HL-60 (cell line): ENCODE data around the gene IGF1.

Experiments used
- DNase-seq, 2 experiments: peaks; one replicate each; pipeline ENCODE4 v3.0.0-alpha.2; 2010 to 2020; ENCODE audit warnings: low read depth in 1 of 2, low spot score in 1 of 2
- H3K27ac ChIP-seq: fragments of 250-450 bp; sonication (Bioruptor Pico); replicated peaks from 2 replicates; pipeline ENCODE4 v1.5.1; 2020; ENCODE audit warnings: mild to moderate bottlenecking, moderate library complexity
- H3K27me3 ChIP-seq: fragments of 250-450 bp; sonication (Bioruptor Pico); 2 replicates; pipeline ENCODE4 v1.5.1; 2021; ENCODE audit warnings: mild to moderate bottlenecking, moderate library complexity; ENCODE audit not compliant: insufficient read depth, poor library complexity, severe bottlenecking
- H3K4me3 ChIP-seq: replicated peaks from 2 replicates; pipeline ENCODE4 v1.5.1; 2011; ENCODE audit warnings: mild to moderate bottlenecking, control low read depth, low read length; ENCODE audit not compliant: insufficient read depth
- GABPA ChIP-seq: IDR thresholded peaks from 2 replicates; pipeline ENCODE4 v1.6.1; 2012; ENCODE audit warnings: low read depth
- POLR2AphosphoS5 ChIP-seq: IDR thresholded peaks from 2 replicates; pipeline ENCODE4 v1.6.1; 2012; ENCODE audit warnings: low read depth
- SPI1 ChIP-seq: IDR thresholded peaks from 2 replicates; pipeline ENCODE4 v1.6.1; 2012; ENCODE audit warnings: low read depth, mild to moderate bottlenecking, borderline replicate concordance
- TF ChIP-seq, protein P1 (sequence below): IDR thresholded peaks from one replicate; pipeline ENCODE4 v1.5.1; 2011; ENCODE audit warnings: low read length, control low read depth, inconsistent platforms; ENCODE audit not compliant: insufficient read depth
- TF ChIP-seq, protein P2 (sequence below): IDR thresholded peaks from 2 replicates; pipeline ENCODE4 v1.6.1; 2012; ENCODE audit warnings: low read depth; ENCODE audit not compliant: insufficient replicate concordance

Gene IGF1

DNA sequence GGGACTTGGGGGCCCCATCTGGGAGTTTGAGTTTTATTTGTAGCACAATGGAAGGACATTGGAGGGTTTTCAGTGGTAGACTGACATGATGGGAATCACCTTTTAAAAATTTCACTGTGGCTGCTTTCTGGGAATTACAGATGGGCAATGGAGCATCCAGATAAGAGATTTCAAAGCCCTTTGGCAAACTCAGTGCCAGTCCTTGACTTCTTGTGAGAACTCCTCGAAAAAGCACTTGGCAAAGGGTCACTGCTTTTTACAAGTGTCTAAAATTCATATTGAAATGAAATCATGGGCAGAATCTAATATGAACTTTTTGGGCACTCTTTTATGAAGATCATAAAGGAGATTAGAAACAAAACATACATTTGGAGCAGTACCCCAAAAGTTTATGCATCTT lies 34.3 kb upstream of the IGF1 start:
- Histone ChIP-seq H3K27me3 (no peaks in the 10 kb centered on the region), H3K4me3 (no peak overlapping the region), H3K27ac (no peak overlapping the region)
- TF ChIP-seq, protein P1, sequence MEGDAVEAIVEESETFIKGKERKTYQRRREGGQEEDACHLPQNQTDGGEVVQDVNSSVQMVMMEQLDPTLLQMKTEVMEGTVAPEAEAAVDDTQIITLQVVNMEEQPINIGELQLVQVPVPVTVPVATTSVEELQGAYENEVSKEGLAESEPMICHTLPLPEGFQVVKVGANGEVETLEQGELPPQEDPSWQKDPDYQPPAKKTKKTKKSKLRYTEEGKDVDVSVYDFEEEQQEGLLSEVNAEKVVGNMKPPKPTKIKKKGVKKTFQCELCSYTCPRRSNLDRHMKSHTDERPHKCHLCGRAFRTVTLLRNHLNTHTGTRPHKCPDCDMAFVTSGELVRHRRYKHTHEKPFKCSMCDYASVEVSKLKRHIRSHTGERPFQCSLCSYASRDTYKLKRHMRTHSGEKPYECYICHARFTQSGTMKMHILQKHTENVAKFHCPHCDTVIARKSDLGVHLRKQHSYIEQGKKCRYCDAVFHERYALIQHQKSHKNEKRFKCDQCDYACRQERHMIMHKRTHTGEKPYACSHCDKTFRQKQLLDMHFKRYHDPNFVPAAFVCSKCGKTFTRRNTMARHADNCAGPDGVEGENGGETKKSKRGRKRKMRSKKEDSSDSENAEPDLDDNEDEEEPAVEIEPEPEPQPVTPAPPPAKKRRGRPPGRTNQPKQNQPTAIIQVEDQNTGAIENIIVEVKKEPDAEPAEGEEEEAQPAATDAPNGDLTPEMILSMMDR = no peak
- no peak for TF ChIP-seq SPI1
- TF ChIP-seq POLR2AphosphoS5 = no peak
- TF ChIP-seq GABPA = no peak
- TF ChIP-seq, protein P2, sequence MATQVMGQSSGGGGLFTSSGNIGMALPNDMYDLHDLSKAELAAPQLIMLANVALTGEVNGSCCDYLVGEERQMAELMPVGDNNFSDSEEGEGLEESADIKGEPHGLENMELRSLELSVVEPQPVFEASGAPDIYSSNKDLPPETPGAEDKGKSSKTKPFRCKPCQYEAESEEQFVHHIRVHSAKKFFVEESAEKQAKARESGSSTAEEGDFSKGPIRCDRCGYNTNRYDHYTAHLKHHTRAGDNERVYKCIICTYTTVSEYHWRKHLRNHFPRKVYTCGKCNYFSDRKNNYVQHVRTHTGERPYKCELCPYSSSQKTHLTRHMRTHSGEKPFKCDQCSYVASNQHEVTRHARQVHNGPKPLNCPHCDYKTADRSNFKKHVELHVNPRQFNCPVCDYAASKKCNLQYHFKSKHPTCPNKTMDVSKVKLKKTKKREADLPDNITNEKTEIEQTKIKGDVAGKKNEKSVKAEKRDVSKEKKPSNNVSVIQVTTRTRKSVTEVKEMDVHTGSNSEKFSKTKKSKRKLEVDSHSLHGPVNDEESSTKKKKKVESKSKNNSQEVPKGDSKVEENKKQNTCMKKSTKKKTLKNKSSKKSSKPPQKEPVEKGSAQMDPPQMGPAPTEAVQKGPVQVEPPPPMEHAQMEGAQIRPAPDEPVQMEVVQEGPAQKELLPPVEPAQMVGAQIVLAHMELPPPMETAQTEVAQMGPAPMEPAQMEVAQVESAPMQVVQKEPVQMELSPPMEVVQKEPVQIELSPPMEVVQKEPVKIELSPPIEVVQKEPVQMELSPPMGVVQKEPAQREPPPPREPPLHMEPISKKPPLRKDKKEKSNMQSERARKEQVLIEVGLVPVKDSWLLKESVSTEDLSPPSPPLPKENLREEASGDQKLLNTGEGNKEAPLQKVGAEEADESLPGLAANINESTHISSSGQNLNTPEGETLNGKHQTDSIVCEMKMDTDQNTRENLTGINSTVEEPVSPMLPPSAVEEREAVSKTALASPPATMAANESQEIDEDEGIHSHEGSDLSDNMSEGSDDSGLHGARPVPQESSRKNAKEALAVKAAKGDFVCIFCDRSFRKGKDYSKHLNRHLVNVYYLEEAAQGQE = no peak
- DNase-seq = no peak

DNA sequence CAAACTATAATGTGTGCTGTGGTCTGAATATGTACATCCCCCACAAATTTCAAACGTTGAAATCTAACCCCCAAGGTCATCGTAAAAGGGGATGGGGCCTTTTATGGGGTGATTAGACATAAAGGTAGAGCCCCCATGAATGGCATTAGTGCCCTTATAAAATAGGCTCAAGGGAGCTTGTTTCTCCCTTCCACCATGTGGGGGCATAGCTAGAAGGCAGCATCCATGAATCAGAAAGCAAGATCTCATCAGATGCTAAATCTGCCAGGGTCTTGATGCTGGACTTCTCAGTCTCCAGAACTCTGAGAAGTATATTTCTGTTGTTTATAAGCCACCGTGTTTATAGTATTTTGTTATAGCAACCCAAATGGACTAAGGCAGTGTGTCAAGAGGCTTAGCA lies 33.4 kb upstream of the IGF1 start:
- no peak overlapping the region for H3K27ac ChIP-seq
- H3K27me3 ChIP-seq = no peaks in the 10 kb centered on the region
- TF ChIP-seq POLR2AphosphoS5 (no peak), SPI1 (no peak), GABPA (no peak)
- TF ChIP-seq, protein P1 = no peak
- TF ChIP-seq, protein P2 = no peak
- H3K4me3 ChIP-seq = no peak overlapping the region
- DNase-seq = no peak

DNA sequence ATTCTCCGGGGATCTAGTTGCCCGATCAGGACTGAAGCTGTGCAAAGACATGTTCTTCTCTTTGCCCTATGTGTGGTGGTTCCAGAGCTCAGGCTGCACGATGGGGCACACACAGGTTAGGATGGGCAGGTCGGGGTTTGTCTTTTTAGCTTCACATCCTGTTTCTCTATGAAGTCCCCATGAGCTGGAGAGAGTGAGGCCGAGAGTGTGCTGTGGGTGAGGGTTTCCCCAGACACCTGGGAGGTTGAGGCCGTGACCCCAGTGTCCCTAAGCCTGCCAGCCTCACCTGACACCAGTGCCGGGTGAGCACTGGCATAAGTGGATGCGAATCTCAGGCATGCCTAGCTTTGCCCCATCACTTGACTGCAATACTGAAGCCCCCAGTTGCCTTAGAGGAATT lies 32.9 kb upstream of the IGF1 start:
- TF ChIP-seq, protein P1 = no peak
- TF ChIP-seq, protein P2 = no peak
- TF ChIP-seq SPI1 (no peak), GABPA (no peak), POLR2AphosphoS5 (no peak)
- no peak for DNase-seq
- no peak overlapping the region for H3K4me3 ChIP-seq
- H3K27me3 ChIP-seq = no peaks in the 10 kb centered on the region
- H3K27ac ChIP-seq = no peak overlapping the region
